HEK293T (cell line): Measurements from ENCODE around the gene ALDH3A1.

Source experiments
- CTCF ChIA-PET: fragments of 350-600 bp; formaldehyde crosslinking; extraction: SDS; loops from one replicate; lab custom pipeline; 2021; ENCODE audit warnings: antibody characterized with exemption, inconsistent platforms; lab: Yijun Ruan, JAX
- POLR2A ChIA-PET: fragments of 350-600 bp; formaldehyde crosslinking; extraction: SDS; loops from one replicate; lab custom pipeline; 2020; ENCODE audit warnings: antibody characterized with exemption, inconsistent platforms; lab: Yijun Ruan, JAX
- DNase-seq: peaks from one replicate; pipeline ENCODE4 v3.0.0; 2012; ENCODE audit warnings: mixed read lengths; ENCODE audit errors: extremely low spot score
- ARNT ChIP-seq: fragments of 450-650 bp; IDR thresholded peaks from 2 replicates; pipeline ENCODE4 v1.6.1; 2017; ENCODE audit warnings: mild to moderate bottlenecking
- BHLHE40 ChIP-seq: fragments of 450-650 bp; IDR thresholded peaks from 2 replicates; pipeline ENCODE4 v1.6.1; 2016; ENCODE audit warnings: mild to moderate bottlenecking, moderate library complexity, borderline replicate concordance
- CTBP1 ChIP-seq: fragments of 450-650 bp; IDR thresholded peaks from 2 replicates; pipeline ENCODE4 v1.6.1; 2016; ENCODE audit warnings: borderline replicate concordance
- ELF4 ChIP-seq: fragments of 450-650 bp; IDR thresholded peaks from 2 replicates; pipeline ENCODE4 v1.6.1; 2017; ENCODE audit warnings: antibody characterized with exemption
- FOXA1 ChIP-seq: fragments of 450-650 bp; IDR thresholded peaks from 2 replicates; pipeline ENCODE4 v1.6.1; 2016; ENCODE audit warnings: mild to moderate bottlenecking
- FOXK2 ChIP-seq: fragments of 450-650 bp; IDR thresholded peaks from 2 replicates; pipeline ENCODE4 v1.6.1; 2016; ENCODE audit warnings: mild to moderate bottlenecking
- FOXM1 ChIP-seq: fragments of 450-650 bp; IDR thresholded peaks from 2 replicates; pipeline ENCODE4 v1.6.1; 2017; ENCODE audit warnings: mild to moderate bottlenecking, borderline replicate concordance
- HDGF ChIP-seq: fragments of 450-650 bp; IDR thresholded peaks from 2 replicates; pipeline ENCODE4 v1.6.1; 2017; ENCODE audit warnings: antibody characterized with exemption, borderline replicate concordance
- L3MBTL2 ChIP-seq: fragments of 450-650 bp; conservative IDR thresholded peaks from 2 replicates; pipeline ENCODE4 v1.6.1; 2016; ENCODE audit warnings: mild to moderate bottlenecking
- LEF1 ChIP-seq: fragments of 450-650 bp; IDR thresholded peaks from 2 replicates; pipeline ENCODE4 v1.6.1; 2017; ENCODE audit warnings: mild to moderate bottlenecking, borderline replicate concordance
- NFRKB ChIP-seq: fragments of 450-650 bp; IDR thresholded peaks from 2 replicates; pipeline ENCODE4 v1.6.1; 2016; ENCODE audit warnings: mild to moderate bottlenecking, moderate library complexity
- SP1 ChIP-seq: fragments of 450-650 bp; IDR thresholded peaks from 2 replicates; pipeline ENCODE4 v1.6.1; 2017
- SUZ12 ChIP-seq: fragments of 450-650 bp; IDR thresholded peaks from 2 replicates; pipeline ENCODE4 v1.6.1; 2016; ENCODE audit warnings: mild to moderate bottlenecking
- TARDBP ChIP-seq: fragments of 450-650 bp; IDR thresholded peaks from 2 replicates; pipeline ENCODE4 v1.6.1; 2016
- ZNF384 ChIP-seq: fragments of 450-650 bp; IDR thresholded peaks from 2 replicates; pipeline ENCODE4 v1.6.1; 2016
- TF ChIP-seq, protein P1 (sequence below): fragments of 450-650 bp; IDR thresholded peaks from 2 replicates; pipeline ENCODE4 v1.6.1; 2016

Gene ALDH3A1

GRCh38 chr17:19750835-19751234 is 2.7 kb upstream of the ALDH3A1 start:
- TF ChIP-seq L3MBTL2: no peak
- no peak for TF ChIP-seq FOXM1
- no peak for TF ChIP-seq ELF4
- no peak for TF ChIP-seq CTBP1
- no peak for TF ChIP-seq ARNT
- no peak for TF ChIP-seq SUZ12
- TF ChIP-seq SP1: no peak
- DNase-seq: no peak
- ChIA-PET CTCF (no interaction called here), POLR2A (interaction anchor here (1.5 kb wide), 1 partner anchor 9 kb away, joined by 3 read pairs; no protein-coding TSS in a partner anchor)

DNA sequence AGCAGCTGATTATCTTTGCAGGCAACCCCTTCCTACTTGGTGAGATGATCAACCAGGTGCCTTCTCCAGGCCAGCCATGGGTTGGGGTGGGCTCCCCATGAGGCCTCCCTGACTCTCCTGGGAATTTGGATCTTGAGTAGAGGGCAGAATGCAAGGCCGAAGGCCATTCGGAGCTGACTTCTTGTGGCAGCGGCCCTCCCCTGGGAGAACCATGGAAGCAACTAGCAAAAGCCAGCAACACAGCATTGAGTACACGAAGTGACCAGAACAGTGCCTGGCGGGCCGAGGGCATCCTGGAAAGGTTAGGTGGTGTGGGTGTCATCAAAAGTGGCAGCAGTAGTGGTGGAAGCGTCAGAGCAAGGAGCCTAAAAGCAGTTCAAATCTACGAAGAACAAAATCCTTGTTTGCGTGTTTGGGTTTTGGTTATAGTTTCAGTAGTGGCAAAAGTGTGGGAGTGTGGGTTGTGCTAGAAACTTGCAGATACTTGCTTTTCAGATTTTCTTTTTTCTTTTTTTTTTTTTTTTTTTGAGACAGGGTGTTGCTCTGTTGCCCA is 2.0 kb upstream of the ALDH3A1 start:
- DNase-seq: no peak
- TF ChIP-seq L3MBTL2: no peak
- no peak for TF ChIP-seq ZNF384
- no peak for TF ChIP-seq CTBP1
- TF ChIP-seq BHLHE40: no peak
- TF ChIP-seq, protein P1, sequence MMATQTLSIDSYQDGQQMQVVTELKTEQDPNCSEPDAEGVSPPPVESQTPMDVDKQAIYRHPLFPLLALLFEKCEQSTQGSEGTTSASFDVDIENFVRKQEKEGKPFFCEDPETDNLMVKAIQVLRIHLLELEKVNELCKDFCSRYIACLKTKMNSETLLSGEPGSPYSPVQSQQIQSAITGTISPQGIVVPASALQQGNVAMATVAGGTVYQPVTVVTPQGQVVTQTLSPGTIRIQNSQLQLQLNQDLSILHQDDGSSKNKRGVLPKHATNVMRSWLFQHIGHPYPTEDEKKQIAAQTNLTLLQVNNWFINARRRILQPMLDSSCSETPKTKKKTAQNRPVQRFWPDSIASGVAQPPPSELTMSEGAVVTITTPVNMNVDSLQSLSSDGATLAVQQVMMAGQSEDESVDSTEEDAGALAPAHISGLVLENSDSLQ: no peak
- no peak for TF ChIP-seq FOXA1
- TF ChIP-seq ARNT: no peak
- no peak for TF ChIP-seq SP1
- no peak for TF ChIP-seq ELF4
- TF ChIP-seq FOXM1: no peak
- no peak for TF ChIP-seq LEF1
- TF ChIP-seq FOXK2: no peak
- no peak for TF ChIP-seq HDGF
- TF ChIP-seq TARDBP: no peak
- no peak for TF ChIP-seq NFRKB
- TF ChIP-seq SUZ12: no peak
- ChIA-PET CTCF (no interaction called here), POLR2A (no interaction called here)

DNA sequence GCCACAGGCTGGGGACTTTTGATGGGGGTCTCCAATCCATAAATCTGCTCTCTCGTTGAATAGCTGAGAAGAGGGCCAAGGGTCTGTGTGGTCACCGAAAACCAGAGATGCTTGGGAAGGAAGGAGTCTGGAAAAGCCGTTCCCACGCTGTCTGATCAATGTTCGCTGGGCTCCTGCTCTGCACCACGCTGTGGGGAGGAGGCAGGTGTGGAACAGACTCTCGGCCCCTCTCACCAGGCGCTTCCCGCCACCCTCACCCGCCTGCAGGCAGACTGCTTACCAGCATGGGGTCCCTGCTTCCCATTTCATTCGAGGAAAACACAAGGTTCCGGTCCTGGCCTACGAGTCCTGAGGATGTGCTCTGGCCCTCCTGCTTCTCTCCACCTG is 702 bp upstream of the ALDH3A1 start:
- no peak for DNase-seq
- TF ChIP-seq CTBP1 (no peak), FOXA1 (no peak), FOXM1 (no peak), BHLHE40 (no peak), ELF4 (no peak)
- ChIA-PET POLR2A (no interaction called here), CTCF (interaction anchor here (0.6 kb wide), 1 partner anchor 291 kb away, joined by 3 read pairs; no protein-coding TSS in a partner anchor)

DNA sequence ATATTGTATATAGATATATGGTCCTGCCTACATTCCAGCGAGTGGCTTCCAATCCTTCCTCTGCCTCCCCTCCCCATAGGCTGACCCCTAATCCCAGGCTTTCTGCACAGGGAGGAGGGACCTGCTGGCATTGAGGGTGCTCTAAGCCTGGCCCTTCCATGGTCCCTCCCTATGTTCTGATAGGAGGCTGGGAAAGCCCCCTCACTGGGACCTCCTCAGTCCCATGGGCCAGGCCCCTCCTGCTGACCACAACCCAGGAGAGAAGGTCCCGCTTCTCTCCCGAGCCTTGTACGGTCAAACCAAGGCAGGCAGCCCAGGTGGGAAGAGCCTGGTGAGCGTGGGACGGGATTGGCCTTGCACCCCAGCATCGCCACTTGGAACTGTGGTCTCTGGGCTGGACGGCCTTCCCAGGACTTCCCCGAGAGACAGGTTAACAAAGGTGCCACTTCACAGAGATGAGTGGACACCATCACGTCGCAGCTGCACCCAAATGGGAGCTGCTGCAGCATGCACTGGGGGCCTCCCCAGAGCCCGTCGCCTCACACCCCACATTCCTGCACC is 859 bp downstream of the ALDH3A1 start:
- ChIA-PET POLR2A (interaction anchor here (4.7 kb wide), 1 partner anchor 14 kb away, joined by 46 read pairs; no protein-coding TSS in a partner anchor), CTCF (no interaction called here)

GRCh38 chr17:19746517-19746916 is 1.6 kb downstream of the ALDH3A1 start:
- DNase-seq: no peak
- POLR2A ChIA-PET: interaction anchor here (4.7 kb wide), 1 partner anchor 15 kb away, joined by 46 read pairs; no protein-coding TSS in a partner anchor
- CTCF ChIA-PET: no interaction called here
- TF ChIP-seq LEF1 (no peak), HDGF (no peak), SP1 (no peak), NFRKB (no peak), CTBP1 (no peak), TARDBP (no peak), ELF4 (no peak), FOXA1 (no peak), L3MBTL2 (no peak), ZNF384 (no peak), ARNT (no peak), FOXM1 (no peak), BHLHE40 (no peak)
- TF ChIP-seq, protein P1: no peak

More for the DNA sequence above, 859 bp downstream of the ALDH3A1 start:
- no peak for DNase-seq
- no peak for TF ChIP-seq TARDBP

DNA sequence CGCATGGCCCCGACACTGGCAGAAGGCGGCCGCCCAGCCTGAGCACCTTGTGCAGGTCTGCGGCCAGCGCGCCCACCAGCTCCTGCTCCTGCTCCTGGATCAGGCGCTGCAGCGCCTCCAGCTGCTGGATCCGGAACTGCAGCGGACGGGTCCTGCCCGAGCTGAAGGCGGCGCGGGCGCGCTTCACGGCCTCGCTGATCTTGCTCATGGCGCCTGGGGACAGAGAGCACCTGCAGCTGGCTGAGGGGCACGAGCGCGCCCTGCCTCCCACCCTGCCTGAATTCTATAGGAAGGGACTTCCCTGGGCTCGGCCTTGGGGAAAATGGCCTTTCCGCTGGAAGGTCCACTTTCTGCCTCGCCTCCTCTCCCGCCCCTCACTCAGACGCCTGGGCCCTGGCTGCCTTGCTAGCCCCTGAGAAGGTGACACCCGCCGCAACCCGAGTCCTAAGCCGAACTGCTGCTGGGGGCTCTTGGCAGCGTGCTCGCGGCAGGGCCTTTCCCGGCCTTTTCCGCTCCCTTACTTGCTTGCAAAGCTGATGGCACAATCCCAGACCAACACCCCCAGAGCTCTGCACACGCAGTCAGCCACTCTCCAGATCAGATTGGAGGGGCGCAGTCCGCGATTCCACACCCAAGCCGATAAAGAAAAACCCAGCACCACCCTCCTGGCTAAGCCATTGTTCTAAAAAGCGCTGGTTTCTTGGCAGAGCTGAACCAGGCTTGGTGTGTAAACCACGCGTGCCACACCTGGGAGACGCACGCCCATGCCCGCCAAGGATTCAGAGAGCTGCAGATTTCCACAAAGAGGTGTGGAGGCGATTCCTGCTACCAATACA is 3.0 kb downstream of the ALDH3A1 start:
- TF ChIP-seq ELF4 (no peak), ARNT (0 out of 2 replicates have a peak, but pooled peaks have one; percentile 37), HDGF (0 out of 2 replicates have a peak, but pooled peaks have one; percentile 87), NFRKB (no peak), L3MBTL2 (peak; percentile 90), SP1 (no peak)
- CTCF ChIA-PET: interaction anchor here (0.6 to 3.6 kb wide), 20 partner anchors 8 to 379 kb away, joined by 3 to 16 read pairs (median 3); partner anchors contain the start of gene ALDH3A2
- POLR2A ChIA-PET: interaction anchor here (0.6 to 4.7 kb wide), 18 partner anchors 8 to 441 kb away, joined by 3 to 46 read pairs (median 4); partner anchors contain the start of genes ALDH3A2, MAPK7 and SLC47A1
- peak; percentile 91 for DNase-seq
